NCI-H82 treated with DMSO at 0.1 percent for 48 hours (cell line): ENCODE results near the gene RPL29.
"Not testable (repeated sequence)": the region's sequence is repeated elsewhere in the genome, so short reads cannot be mapped to it uniquely, and the experiment has no call there.

ENCODE experiments used
- DNase-seq: peaks from one replicate; lab custom pipeline; 2025; ENCODE audit not compliant: unreplicated experiment; lab: John Stamatoyannopoulos, UW

Gene RPL29

DNA sequence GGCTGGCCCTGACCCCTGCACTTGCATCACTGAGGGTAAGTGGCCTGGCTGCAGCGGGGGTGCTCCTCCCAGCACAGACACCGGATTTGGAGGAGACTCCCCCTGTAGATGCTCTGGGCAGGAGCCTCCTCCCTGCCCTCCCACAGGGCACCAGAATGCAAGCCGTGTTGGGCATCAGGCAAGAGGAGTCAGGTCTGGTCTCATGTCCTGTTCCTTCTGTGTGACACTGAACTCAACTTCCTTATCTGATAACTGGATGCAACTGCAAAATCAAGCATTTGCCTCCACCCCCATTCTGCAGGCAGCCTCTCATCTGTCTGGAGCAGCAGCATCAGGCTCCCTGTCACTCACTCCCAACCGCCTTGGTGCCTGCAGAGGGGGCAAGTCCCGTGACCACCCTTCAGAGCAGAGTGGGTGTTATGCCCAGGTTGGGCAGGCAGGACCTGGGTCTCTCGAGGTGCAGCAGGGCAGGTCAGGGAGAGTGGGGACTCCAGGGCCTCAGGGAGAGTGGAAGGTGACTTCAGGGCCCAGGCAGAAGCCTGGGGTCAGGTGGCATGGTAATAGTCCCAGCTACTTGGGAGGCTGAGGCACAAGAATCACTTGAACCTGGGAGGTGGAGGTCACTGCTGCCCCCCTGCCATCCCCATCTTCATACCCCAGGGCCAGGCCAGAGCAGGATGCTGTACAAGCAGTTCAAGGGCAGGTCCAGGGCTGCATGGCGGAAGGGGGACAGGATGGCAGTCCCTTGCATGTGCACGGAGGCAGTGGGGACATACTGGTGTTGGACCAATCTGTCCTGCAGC lies 10.5 kb upstream of the RPL29 start:
- no peak for DNase-seq

GRCh38 chr3:52005571-52005986 lies 9.9 kb upstream of the RPL29 start:
- DNase-seq: peak; percentile 27

DNA sequence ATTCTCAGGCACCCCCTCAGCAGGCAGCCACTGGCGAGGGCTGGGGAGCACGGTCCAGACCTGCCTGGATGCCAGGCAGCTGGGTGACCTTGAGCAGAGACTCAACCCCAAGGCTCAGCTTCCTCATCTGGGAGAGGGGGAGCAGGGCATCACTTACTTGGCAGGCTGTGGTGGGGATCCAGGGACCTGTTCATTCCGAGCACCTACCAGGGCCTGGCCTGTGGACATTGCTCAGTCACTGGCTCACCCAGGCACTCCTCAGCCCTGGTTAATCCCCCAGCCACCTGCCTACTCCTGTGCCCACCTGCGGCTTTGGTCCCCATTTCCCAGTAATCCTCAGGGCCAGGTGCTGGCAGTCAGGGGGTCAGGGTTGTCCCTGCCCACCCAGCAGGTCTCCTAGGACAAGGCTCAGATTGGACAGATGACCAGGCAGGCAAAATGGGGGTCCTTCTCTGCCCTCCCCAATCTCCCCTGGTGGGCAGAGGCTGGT lies 9.3 kb upstream of the RPL29 start:
- DNase-seq: no peak

GRCh38 chr3:52004163-52004787 lies 8.6 kb upstream of the RPL29 start:
- DNase-seq: peak; percentile 52

DNA sequence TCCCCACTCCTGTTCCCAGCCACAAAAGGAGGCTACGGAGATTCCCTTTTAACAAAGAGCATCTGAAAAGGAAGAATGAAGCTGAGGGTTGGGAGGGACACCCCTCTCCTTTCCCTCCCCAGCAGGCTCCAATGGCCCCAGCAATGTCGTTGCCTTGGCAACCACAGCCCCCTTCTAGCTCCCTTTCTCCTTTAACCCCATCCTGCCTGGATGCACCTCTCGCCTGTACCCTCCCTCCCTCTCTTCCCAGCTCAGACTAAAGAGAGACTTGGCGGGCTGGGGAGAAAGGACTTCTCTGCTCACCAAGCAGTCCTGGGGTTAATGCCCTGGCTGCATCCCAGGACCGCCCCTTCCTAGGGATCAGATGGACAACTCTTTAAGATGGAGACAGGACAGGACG lies 7.1 kb upstream of the RPL29 start:
- no peak for DNase-seq

DNA sequence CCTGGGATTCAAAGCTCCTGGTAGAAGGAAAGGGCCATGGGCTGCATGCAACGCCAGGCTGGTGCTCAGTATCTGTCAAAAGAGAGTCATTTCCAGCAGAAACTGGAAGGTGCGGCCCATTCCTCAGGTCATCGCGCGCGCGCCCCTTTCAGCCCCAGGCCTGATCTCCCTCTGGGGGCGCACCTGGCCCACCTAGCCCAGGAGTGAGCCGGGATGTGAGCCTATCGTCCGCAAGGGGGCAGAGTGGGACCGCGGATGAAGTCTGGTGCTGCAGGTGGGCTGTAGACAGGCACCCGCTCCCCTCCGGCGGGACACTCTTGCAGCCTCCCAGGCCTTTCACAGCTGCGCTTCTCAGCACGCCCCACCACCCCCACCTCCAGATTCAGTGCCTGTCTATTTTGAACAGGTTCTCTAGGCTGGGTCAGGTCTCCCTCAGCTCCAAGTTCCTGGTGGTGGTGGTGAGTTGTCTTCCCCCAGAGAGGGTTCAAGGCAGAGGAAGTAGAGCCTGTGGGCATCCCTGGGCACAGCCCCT lies 5.8 kb upstream of the RPL29 start:
- DNase-seq: peak; percentile 56

DNA sequence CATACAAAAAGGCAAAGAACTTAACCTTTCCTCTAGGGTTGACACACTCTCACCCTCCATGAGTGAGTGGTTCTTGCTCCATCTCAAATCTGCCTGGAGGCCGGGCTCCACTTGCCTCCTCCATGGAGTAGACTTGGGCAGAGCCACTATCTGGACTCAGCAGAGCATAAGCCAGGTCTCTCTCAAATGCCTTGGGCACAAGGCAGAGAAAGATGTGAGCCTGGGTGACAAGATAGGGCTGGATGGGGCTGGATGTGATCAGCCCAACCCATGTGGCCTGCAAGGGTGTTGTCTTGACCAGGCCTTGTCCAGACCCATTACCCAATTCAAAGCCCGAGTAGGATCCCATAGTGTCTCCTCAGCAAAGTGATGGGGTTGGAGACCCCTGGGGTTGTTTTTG lies 4.2 kb upstream of the RPL29 start:
- DNase-seq: no peak

DNA sequence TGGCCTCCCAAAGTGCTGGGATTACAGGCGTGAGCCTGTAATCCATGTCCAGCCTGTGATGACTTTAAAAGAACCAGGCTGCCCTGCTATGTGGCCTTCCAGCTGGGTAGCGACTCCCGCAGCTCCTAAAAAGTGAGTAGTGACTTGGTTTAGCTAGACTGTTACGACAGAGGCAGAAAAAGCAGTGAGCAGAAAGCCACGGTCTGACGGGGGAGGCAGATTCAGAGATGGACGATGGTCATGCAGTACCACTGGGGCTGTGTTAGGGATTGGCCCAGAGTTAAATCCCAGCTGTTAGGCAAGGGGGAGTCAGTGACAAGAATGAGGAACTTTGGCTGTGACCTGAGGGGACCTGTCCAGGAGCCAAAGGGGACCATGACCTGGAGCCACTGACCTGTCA lies 3.1 kb upstream of the RPL29 start:
- no peak for DNase-seq

- DNase-seq: no peak
Measured at GRCh38 chr3:51997935-51998596, 2.4 kb upstream of the RPL29 start.

- DNase-seq: no peak
Measured at GRCh38 chr3:51997172-51997571, 1.5 kb upstream of the RPL29 start.

- no peak for DNase-seq
Measured at GRCh38 chr3:51994530-51994929, 1.2 kb downstream of the RPL29 start.

DNA sequence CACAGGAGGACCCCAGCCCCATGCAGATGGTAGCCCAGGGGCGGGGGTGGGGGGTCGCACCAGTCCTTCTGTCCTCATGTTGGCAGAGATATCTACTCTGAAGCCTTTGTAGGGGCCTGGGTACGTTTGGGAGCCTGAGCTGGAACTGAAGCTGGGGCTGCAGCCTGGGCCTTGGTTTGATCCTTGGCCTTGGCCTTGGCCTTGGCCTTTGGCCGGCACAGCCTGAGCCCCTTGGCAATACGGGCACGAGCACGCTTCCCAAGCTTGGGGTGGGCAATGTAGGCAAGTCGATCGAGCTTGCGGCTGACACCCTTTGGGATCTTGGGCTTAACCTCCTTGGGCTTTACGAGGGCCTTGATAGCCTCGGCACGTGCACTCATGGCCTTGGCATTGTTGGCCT lies 2.0 kb downstream of the RPL29 start:
- DNase-seq: not testable (repeated sequence)

DNA sequence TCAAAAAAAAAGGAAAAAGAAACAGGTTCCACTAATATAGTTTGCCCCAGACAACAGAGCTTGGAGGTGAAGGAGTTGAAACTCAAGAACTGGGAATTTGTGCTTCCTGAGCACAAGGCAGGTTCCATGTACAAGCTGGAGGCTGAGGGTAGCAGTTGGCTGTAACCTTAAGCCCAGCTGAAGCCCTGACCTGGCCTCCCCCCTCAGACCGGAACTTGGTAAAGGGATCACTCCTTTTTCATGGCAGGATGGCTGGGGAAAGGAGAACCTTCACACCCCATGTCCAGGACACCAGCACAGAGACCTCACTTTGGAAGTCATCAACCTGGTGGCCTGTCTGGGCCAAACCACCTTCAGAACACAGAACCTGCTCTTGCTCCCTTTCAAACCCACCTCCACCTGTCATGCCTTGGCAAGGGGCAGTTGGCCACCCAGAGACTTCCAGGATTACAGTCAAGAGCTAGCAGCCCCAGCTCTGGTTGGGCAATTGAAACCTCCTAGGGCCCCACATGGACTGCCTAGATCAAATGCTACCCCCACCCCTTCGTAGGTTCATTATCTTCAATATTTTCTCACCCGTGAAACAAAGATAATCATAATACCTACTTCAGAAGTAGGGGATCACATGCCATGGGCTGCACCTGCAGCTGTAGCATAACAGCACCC lies 3.5 kb downstream of the RPL29 start:
- no peak for DNase-seq

DNA sequence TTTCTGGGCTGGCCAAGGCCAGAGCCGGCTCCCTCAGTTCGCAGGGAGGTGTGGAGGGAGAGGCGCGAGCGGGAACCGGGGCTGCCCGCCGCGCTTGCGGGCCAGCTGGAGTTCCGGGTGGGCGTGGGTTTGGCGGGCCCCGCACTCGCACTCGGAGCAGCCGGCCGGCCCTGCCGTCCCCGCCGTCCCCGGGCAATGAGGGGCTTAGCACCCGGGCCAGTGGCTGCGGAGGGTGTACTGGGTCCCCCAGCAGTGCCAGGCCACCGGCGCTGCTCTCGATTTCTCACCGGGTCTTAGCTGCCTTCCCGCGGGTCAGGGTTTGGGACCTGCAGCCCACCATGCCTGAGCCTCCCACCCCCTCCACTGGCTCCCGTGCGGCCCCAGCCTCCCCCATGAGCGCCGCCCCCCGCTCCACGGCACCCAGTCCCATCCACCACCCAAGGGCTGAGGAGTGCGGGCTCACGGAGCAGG lies 5.2 kb downstream of the RPL29 start:
- not testable (repeated sequence) for DNase-seq

GRCh38 chr3:51988286-51989146 lies 7.2 kb downstream of the RPL29 start:
- no peak for DNase-seq

DNA sequence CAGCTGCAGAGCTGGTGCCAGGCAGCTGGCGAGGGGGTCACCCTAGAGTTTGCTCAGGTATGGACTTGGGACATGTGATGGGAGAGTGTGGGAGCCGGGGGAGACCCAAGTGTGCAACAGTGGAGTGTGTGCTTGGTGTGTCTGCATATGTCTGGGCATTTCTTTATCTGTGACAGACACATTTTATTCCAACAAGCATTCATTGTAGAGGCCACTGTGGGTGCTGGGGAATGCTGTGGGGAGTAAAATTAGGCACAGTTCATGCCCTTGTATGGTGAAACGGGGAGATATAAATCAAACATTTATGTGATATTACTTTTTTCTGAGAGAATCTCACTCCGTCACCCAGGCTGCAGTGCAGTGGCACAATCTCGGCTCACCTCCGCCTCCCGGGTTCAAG lies 8.1 kb downstream of the RPL29 start:
- DNase-seq: no peak

GRCh38 chr3:51986010-51986947 lies 9.4 kb downstream of the RPL29 start:
- no peak for DNase-seq

GRCh38 chr3:51985063-51985462 lies 10.6 kb downstream of the RPL29 start:
- DNase-seq: no peak

GRCh38 chr3:51984269-51984647 lies 11.4 kb downstream of the RPL29 start:
- no peak for DNase-seq
